ENCODE data around the gene CDKN2B. TPM values are rescaled to one million over a fixed set of nuclear protein-coding genes. Genes with fewer than 3 reads are reported as not detected.
A peak's percentile ranks its signal among the peaks of the same experiment; 100 is the strongest.

CDKN2B gene
- total and polyA plus RNA-seq, 2 experiments from 2014 or later: 0.29 to 0.83 TPM

DNA sequence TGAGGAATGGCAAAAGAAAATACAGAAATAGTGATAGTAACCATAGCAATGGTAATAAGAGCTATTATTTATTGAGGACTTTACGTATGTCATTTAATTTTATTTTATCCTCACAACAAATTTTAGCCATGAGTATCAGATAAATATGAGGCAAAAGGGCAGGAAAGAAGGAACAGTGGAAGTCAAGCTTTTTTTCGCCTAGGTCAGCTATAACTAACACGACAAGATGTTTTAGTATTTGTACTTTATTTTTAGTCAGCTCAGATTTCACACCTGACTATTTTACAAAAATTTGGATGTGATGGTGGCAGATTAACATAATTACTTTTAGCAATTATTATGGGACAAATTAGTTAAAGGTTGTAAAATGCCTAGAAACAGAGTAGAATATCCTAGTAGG lies 34.8 kb upstream of the CDKN2B start:
- no peaks in the 10 kb centered on the region for H3K4me1 ChIP-seq (ENCODE audit: insufficient read depth)
- Mint-ChIP-seq H3K4me3 (no peak overlapping the region), H3K27ac (no peak overlapping the region), H3K27me3 (ENCODE audit: insufficient read depth, low read depth, poor library complexity) (no peaks in the 10 kb centered on the region), H3K4me1 (peaks cover 7% of the 10 kb centered on the region; the same call in 2 of the 3 replicates), H3K36me3 (ENCODE audit: low read depth) (no peaks in the 10 kb centered on the region), H3K9me3 (no peaks in the 10 kb centered on the region)
- no peaks in the 10 kb centered on the region for H3K36me3 ChIP-seq (ENCODE audit: insufficient read depth)
- H4K20me1 ChIP-seq (replicated peaks; ENCODE audit: insufficient read depth): no peaks in the 10 kb centered on the region
- no peak for DNase-seq (ENCODE audit: low spot score)
- no peak overlapping the region for H3K4me3 ChIP-seq
- H3K4me2 ChIP-seq: no peak overlapping the region
- TF ChIP-seq STAT1 (IDR thresholded peaks at IDR 0.05; ENCODE audit: unreplicated experiment) (no peak), CREB1 (CRISPR knock-in tag; IDR thresholded peaks at IDR 0.05; ENCODE audit: low read depth) (no peak), EZH2phosphoT487 (IDR thresholded peaks at IDR 0.05; ENCODE audit: unreplicated experiment) (no peak)
- H3K79me2 ChIP-seq (replicated peaks; ENCODE audit: insufficient read depth): no peaks in the 10 kb centered on the region
- no peaks in the 10 kb centered on the region for H3K9me2 ChIP-seq (ENCODE audit: insufficient read depth)
- H3K27ac ChIP-seq (ENCODE audit: low read depth): no peak overlapping the region
- no peaks in the 10 kb centered on the region for H3F3A ChIP-seq (replicated peaks; ENCODE audit: low read depth)
- no peaks in the 10 kb centered on the region for H3K27me3 ChIP-seq (ENCODE audit: insufficient read depth)
- no peak overlapping the region for H2AFZ ChIP-seq
- ATAC-seq: no peak

DNA sequence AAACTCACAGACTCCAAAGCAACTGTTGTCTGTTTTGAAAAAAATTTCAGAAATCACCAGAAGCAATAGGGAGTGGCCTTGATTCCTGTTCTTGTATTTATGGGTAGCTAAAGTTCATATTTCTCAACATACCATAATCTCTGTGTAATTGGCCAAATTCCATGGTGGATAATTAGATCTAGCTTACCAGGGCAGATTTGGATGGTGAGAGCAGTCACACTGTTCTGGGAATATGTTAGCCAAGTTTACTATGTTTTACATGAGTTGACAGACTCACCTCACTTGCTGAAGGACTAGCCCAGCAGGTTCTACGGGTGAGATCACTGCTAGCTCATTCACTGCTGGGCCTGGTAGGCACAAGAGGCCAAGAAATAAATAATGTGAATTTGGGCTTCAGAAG lies 32.7 kb upstream of the CDKN2B start:
- no peaks in the 10 kb centered on the region for H3K27me3 Mint-ChIP-seq (ENCODE audit: insufficient read depth, low read depth, poor library complexity)
- Histone ChIP-seq H3F3A (replicated peaks; ENCODE audit: low read depth) (no peaks in the 10 kb centered on the region), H3K4me3 (no peak overlapping the region), H3K9me2 (ENCODE audit: insufficient read depth) (no peaks in the 10 kb centered on the region), H3K27ac (ENCODE audit: low read depth) (no peak overlapping the region), H3K27me3 (ENCODE audit: insufficient read depth) (no peaks in the 10 kb centered on the region), H4K20me1 (replicated peaks; ENCODE audit: insufficient read depth) (no peaks in the 10 kb centered on the region), H3K4me1 (ENCODE audit: insufficient read depth) (no peaks in the 10 kb centered on the region), H2AFZ (no peak overlapping the region), H3K79me2 (replicated peaks; ENCODE audit: insufficient read depth) (no peaks in the 10 kb centered on the region), H3K36me3 (ENCODE audit: insufficient read depth) (no peaks in the 10 kb centered on the region), H3K4me2 (no peak overlapping the region)
- no peak overlapping the region for H3K4me3 Mint-ChIP-seq
- no peaks in the 10 kb centered on the region for H3K36me3 Mint-ChIP-seq (ENCODE audit: low read depth)
- peaks cover 7% of the 10 kb centered on the region; the same call in 2 of the 3 replicates for H3K4me1 Mint-ChIP-seq
- peak overlapping the region; percentile 61; the same call in 1 of the 2 replicates for H3K27ac Mint-ChIP-seq
- DNase-seq (ENCODE audit: low spot score): peak; percentile 21
- no peaks in the 10 kb centered on the region for H3K9me3 Mint-ChIP-seq
- peak; percentile 61 for ATAC-seq
- TF ChIP-seq, protein P1, sequence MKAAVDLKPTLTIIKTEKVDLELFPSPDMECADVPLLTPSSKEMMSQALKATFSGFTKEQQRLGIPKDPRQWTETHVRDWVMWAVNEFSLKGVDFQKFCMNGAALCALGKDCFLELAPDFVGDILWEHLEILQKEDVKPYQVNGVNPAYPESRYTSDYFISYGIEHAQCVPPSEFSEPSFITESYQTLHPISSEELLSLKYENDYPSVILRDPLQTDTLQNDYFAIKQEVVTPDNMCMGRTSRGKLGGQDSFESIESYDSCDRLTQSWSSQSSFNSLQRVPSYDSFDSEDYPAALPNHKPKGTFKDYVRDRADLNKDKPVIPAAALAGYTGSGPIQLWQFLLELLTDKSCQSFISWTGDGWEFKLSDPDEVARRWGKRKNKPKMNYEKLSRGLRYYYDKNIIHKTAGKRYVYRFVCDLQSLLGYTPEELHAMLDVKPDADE (IDR thresholded peaks at IDR 0.05): no peak
- TF ChIP-seq, protein P2, sequence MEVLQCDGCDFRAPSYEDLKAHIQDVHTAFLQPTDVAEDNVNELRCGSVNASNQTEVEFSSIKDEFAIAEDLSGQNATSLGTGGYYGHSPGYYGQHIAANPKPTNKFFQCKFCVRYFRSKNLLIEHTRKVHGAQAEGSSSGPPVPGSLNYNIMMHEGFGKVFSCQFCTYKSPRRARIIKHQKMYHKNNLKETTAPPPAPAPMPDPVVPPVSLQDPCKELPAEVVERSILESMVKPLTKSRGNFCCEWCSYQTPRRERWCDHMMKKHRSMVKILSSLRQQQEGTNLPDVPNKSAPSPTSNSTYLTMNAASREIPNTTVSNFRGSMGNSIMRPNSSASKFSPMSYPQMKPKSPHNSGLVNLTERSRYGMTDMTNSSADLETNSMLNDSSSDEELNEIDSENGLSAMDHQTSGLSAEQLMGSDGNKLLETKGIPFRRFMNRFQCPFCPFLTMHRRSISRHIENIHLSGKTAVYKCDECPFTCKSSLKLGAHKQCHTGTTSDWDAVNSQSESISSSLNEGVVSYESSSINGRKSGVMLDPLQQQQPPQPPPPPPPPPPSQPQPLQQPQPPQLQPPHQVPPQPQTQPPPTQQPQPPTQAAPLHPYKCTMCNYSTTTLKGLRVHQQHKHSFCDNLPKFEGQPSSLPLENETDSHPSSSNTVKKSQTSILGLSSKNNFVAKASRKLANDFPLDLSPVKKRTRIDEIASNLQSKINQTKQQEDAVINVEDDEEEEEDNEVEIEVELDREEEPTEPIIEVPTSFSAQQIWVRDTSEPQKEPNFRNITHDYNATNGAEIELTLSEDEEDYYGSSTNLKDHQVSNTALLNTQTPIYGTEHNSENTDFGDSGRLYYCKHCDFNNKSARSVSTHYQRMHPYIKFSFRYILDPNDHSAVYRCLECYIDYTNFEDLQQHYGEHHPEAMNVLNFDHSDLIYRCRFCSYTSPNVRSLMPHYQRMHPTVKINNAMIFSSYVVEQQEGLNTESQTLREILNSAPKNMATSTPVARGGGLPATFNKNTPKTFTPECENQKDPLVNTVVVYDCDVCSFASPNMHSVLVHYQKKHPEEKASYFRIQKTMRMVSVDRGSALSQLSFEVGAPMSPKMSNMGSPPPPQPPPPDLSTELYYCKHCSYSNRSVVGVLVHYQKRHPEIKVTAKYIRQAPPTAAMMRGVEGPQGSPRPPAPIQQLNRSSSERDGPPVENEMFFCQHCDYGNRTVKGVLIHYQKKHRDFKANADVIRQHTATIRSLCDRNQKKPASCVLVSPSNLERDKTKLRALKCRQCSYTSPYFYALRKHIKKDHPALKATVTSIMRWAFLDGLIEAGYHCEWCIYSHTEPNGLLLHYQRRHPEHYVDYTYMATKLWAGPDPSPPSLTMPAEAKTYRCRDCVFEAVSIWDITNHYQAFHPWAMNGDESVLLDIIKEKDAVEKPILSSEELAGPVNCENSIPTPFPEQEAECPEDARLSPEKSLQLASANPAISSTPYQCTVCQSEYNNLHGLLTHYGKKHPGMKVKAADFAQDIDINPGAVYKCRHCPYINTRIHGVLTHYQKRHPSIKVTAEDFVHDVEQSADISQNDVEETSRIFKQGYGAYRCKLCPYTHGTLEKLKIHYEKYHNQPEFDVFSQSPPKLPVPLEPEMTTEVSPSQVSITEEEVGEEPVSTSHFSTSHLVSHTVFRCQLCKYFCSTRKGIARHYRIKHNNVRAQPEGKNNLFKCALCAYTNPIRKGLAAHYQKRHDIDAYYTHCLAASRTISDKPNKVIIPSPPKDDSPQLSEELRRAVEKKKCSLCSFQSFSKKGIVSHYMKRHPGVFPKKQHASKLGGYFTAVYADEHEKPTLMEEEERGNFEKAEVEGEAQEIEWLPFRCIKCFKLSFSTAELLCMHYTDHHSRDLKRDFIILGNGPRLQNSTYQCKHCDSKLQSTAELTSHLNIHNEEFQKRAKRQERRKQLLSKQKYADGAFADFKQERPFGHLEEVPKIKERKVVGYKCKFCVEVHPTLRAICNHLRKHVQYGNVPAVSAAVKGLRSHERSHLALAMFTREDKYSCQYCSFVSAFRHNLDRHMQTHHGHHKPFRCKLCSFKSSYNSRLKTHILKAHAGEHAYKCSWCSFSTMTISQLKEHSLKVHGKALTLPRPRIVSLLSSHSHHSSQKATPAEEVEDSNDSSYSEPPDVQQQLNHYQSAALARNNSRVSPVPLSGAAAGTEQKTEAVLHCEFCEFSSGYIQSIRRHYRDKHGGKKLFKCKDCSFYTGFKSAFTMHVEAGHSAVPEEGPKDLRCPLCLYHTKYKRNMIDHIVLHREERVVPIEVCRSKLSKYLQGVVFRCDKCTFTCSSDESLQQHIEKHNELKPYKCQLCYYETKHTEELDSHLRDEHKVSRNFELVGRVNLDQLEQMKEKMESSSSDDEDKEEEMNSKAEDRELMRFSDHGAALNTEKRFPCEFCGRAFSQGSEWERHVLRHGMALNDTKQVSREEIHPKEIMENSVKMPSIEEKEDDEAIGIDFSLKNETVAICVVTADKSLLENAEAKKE (CRISPR knock-in tag; IDR thresholded peaks at IDR 0.05): no peak
- TF ChIP-seq, protein P3, sequence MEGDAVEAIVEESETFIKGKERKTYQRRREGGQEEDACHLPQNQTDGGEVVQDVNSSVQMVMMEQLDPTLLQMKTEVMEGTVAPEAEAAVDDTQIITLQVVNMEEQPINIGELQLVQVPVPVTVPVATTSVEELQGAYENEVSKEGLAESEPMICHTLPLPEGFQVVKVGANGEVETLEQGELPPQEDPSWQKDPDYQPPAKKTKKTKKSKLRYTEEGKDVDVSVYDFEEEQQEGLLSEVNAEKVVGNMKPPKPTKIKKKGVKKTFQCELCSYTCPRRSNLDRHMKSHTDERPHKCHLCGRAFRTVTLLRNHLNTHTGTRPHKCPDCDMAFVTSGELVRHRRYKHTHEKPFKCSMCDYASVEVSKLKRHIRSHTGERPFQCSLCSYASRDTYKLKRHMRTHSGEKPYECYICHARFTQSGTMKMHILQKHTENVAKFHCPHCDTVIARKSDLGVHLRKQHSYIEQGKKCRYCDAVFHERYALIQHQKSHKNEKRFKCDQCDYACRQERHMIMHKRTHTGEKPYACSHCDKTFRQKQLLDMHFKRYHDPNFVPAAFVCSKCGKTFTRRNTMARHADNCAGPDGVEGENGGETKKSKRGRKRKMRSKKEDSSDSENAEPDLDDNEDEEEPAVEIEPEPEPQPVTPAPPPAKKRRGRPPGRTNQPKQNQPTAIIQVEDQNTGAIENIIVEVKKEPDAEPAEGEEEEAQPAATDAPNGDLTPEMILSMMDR (conservative IDR thresholded peaks at IDR 0.05; ENCODE audit: low read depth in 2 of 2): no peak
